ENCODE measurements around the gene TLK1.

DNA sequence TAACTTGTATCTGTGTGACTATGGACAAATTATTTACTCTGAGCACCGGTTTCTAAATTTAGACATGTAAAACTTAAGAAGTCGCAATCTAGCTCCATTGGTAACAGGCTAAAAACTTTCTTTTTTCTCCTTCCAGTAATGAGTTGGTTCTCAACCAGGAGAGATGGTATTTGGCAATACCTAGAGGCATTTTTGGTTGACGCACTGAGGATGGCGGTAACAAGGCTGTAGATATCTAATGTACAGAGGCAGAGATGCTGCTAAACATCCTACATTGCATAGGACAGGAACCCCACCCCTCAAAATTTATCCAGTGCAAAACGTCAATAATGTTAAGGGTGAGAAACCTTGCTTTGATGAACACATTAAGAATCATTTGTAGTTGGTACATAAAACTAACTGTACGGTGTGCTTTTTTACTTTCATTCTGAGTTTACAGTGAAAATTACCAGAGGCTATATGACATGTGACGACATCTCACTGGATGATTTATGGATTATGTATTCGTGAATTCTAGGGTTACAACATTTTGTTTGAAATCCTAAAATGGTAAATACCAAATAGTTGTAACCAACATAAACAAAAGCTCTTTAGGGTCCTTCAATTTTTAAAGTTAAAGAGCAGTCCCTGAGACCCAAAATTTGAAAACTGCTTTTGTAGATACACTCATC lies 91.3 kb downstream of the TLK1 start:
- TF ChIP-seq POLR2AphosphoS5 (IDR thresholded peaks at IDR 0.05; ENCODE audit: low read depth, low read length) (no peak), POLR2A (IDR thresholded peaks at IDR 0.05; ENCODE audit: low read depth, low read length) (no peak), TAF1 (IDR thresholded peaks at IDR 0.05; ENCODE audit: borderline replicate concordance, low read depth, low read length) (no peak)
